HG02973 (cell line): ENCODE results near the gene RASL11A.
"Not testable (repeated sequence)": the region's sequence is repeated elsewhere in the genome, so short reads cannot be mapped to it uniquely, and the experiment has no call there.

ENCODE experiments used
- ATAC-seq: cut with Tn5 transposase; IDR thresholded peaks from one replicate; pipeline ENCODE4 v1.9.1; 2021; ENCODE audit warnings: moderate library complexity; ENCODE audit not compliant: unreplicated experiment

RASL11A gene

GRCh38 chr13:27270594-27271520, at the start of gene RASL11A:
RASL11A (plus strand) TSS chr13:27270830; CDS start chr13:27270945, 115 bp downstream.
- ATAC-seq = peak; percentile 81

- ATAC-seq = not testable (repeated sequence)
Measured at GRCh38 chr13:27222100-27222499, 48.5 kb upstream of the RASL11A start.

GRCh38 chr13:27226991-27227390, 43.6 kb upstream of the RASL11A start:
- ATAC-seq = no peak

GRCh38 chr13:27228131-27228530, 42.5 kb upstream of the RASL11A start:
- ATAC-seq = no peak

GRCh38 chr13:27229642-27230041, 41.0 kb upstream of the RASL11A start:
- no peak for ATAC-seq

- no peak for ATAC-seq
Measured at GRCh38 chr13:27233964-27234363, 36.7 kb upstream of the RASL11A start.

- ATAC-seq = no peak
Measured at GRCh38 chr13:27236478-27236877, 34.2 kb upstream of the RASL11A start.

- ATAC-seq = no peak
Measured at GRCh38 chr13:27242702-27243101, 27.9 kb upstream of the RASL11A start.

GRCh38 chr13:27245610-27246009, 25.0 kb upstream of the RASL11A start:
- no peak for ATAC-seq

- no peak for ATAC-seq
Measured at GRCh38 chr13:27250833-27251165, 19.8 kb upstream of the RASL11A start.

GRCh38 chr13:27251166-27252091, 19.2 kb upstream of the RASL11A start, which contains the start of gene RPL21:
RPL21 (plus strand) TSS chr13:27251558; CDS start chr13:27253777, 2,219 bp downstream.
- peak; percentile 87 for ATAC-seq

GRCh38 chr13:27252467-27252866, 18.2 kb upstream of the RASL11A start:
- no peak for ATAC-seq

GRCh38 chr13:27257233-27257568, 13.4 kb upstream of the RASL11A start:
- no peak for ATAC-seq

GRCh38 chr13:27257648-27258253, 12.9 kb upstream of the RASL11A start:
- ATAC-seq = no peak

GRCh38 chr13:27258637-27259386, 11.8 kb upstream of the RASL11A start:
- no peak for ATAC-seq

GRCh38 chr13:27259831-27260230, 10.8 kb upstream of the RASL11A start:
- no peak for ATAC-seq

- ATAC-seq = no peak
Measured at GRCh38 chr13:27261396-27261795, 9.2 kb upstream of the RASL11A start.

- ATAC-seq = no peak
Measured at GRCh38 chr13:27263438-27263837, 7.2 kb upstream of the RASL11A start.

GRCh38 chr13:27264181-27264580, 6.4 kb upstream of the RASL11A start:
- ATAC-seq = no peak

GRCh38 chr13:27264648-27265047, 6.0 kb upstream of the RASL11A start:
- ATAC-seq = no peak

GRCh38 chr13:27266917-27267316, 3.7 kb upstream of the RASL11A start:
- no peak for ATAC-seq
